HepG2 (cell line): ENCODE results near the gene MAIP1. TPM values are rescaled to one million over a fixed set of nuclear protein-coding genes. Genes with fewer than 3 reads are reported as not detected.

ENCODE experiments used
- ATRX ChIP-seq: sonication (generic); formaldehyde crosslinking; IDR thresholded peaks from 2 replicates; pipeline ENCODE4 v1.4.0; 2020; ENCODE audit warnings: missing genetic modification reagents, borderline replicate concordance
- BHLHE40 ChIP-seq: IDR thresholded peaks from 2 replicates; pipeline ENCODE4 v1.6.1; 2011; ENCODE audit warnings: low read length, improper control_type of control experiment
- BORCS8-MEF2B ChIP-seq: sonication (generic); formaldehyde crosslinking; IDR thresholded peaks from 2 replicates; pipeline ENCODE4 v1.8.0; 2022; ENCODE audit warnings: mild to moderate bottlenecking, missing genetic modification reagents
- IKZF1 ChIP-seq: fragments of 450-650 bp; IDR thresholded peaks from 2 replicates; pipeline ENCODE4 v1.7.1; 2016
- IRX3 ChIP-seq: sonication (generic); formaldehyde crosslinking; IDR thresholded peaks from 2 replicates; pipeline ENCODE4 v1.8.1; 2023; ENCODE audit warnings: mild to moderate bottlenecking, low read depth, missing genetic modification reagents, borderline replicate concordance
- KDM1A ChIP-seq: IDR thresholded peaks from 2 replicates; pipeline ENCODE4 v1.6.1; 2016; ENCODE audit warnings: missing compliant biosample characterization
- KDM2A ChIP-seq: sonication (generic); formaldehyde crosslinking; IDR thresholded peaks from 2 replicates; pipeline ENCODE4 v1.4.0; 2020; ENCODE audit warnings: low read depth, missing genetic modification reagents, borderline replicate concordance
- NFRKB ChIP-seq: fragments of 450-650 bp; IDR thresholded peaks from 2 replicates; pipeline ENCODE4 v1.6.1; 2017
- NR2F1 ChIP-seq, 2 experiments: fragments of 450-650 bp in 1 of 2; formaldehyde crosslinking in 1 of 2; IDR thresholded peaks; 2 replicates each; pipeline versions ENCODE4 v1.5.0 to v1.6.1; 2016 to 2020; ENCODE audit warnings: mild to moderate bottlenecking in 1 of 2, missing compliant biosample characterization in 1 of 2, missing genetic modification reagents in 1 of 2, moderate library complexity in 1 of 2
- PLRG1 ChIP-seq: fragments of 450-650 bp; conservative IDR thresholded peaks from 2 replicates; pipeline ENCODE4 v1.6.1; 2016
- SNAPC2 ChIP-seq: sonication (generic); formaldehyde crosslinking; IDR thresholded peaks from 2 replicates; pipeline ENCODE4 v1.8.1; 2022; ENCODE audit warnings: mild to moderate bottlenecking, missing genetic modification reagents
- SUZ12 ChIP-seq: fragments of 150-350 bp; IDR thresholded peaks from 2 replicates; pipeline ENCODE4 v1.6.1; 2014; ENCODE audit warnings: low read depth, low read length
- ZBTB3 ChIP-seq: sonication (generic); formaldehyde crosslinking; IDR thresholded peaks from 2 replicates; pipeline ENCODE4 v1.4.0; 2020; ENCODE audit warnings: low read depth, mild to moderate bottlenecking, moderate library complexity, missing genetic modification reagents, borderline replicate concordance
- ZNF292 ChIP-seq: sonication (generic); formaldehyde crosslinking; IDR thresholded peaks from 2 replicates; pipeline ENCODE4 v1.8.1; 2022; ENCODE audit warnings: mild to moderate bottlenecking, low read depth, missing genetic modification reagents, borderline replicate concordance
- ZNF552 ChIP-seq: sonication (generic); formaldehyde crosslinking; IDR thresholded peaks from 2 replicates; pipeline ENCODE4 v1.9.0; 2022; ENCODE audit warnings: missing genetic modification reagents, mild to moderate bottlenecking, borderline replicate concordance
- ZNF607 ChIP-seq: sonication (generic); formaldehyde crosslinking; IDR thresholded peaks from 2 replicates; pipeline ENCODE4 v1.5.1; 2020; ENCODE audit warnings: missing genetic modification reagents, mild to moderate bottlenecking, borderline replicate concordance
- polyA plus RNA-seq, 8 experiments: library from polyadenylated mRNA; depleted of rRNA in 3 of 8; stranded (reverse) in 7 of 8; unstranded in 1 of 8; fragments of >200 nt; fragmentation: Illumina TruSeq in 4 of 8; extraction: Trizol in 4 of 8; gene quantifications; 2 replicates each; pipeline versions ENCODE4 v1.2.1 to v1.2.3, GENCODE V29; 2011 to 2016; ENCODE audit warnings: low read depth in 4 of 8, missing spikeins in 1 of 8, mixed read lengths in 1 of 8; ENCODE audit not compliant: insufficient read depth in 1 of 8
- total RNA-seq, 5 experiments: library from RNA; depleted of rRNA; stranded (reverse); fragments of >200 nt; fragmentation: Illumina TruSeq; extraction: Trizol; gene quantifications; 2 replicates each; pipeline ENCODE4 v1.2.3, GENCODE V29; 2016; ENCODE audit warnings: low read depth in 1 of 5
- TF ChIP-seq, protein P1 (sequence below): sonication (generic); formaldehyde crosslinking; conservative IDR thresholded peaks from 2 replicates; pipeline ENCODE4 v1.4.0; 2020; ENCODE audit warnings: mild to moderate bottlenecking, missing genetic modification reagents, moderate library complexity
- TF ChIP-seq, protein P2 (sequence below): sonication (generic); formaldehyde crosslinking; IDR thresholded peaks from 2 replicates; pipeline ENCODE4 v1.4.0; 2020; ENCODE audit warnings: missing genetic modification reagents
- TF ChIP-seq, protein P3 (sequence below): sonication (generic); formaldehyde crosslinking; IDR thresholded peaks from 2 replicates; pipeline ENCODE4 v1.4.0; 2020; ENCODE audit warnings: missing genetic modification reagents, borderline replicate concordance
- TF ChIP-seq, protein P4 (sequence below): sonication (generic); formaldehyde crosslinking; IDR thresholded peaks from 2 replicates; pipeline ENCODE4 v1.4.0; 2020; ENCODE audit warnings: missing genetic modification reagents

Gene MAIP1
- total and polyA plus RNA-seq, 2 of the 13 experiments (the other 11 are each of a cell fraction or from before 2014, with no cell fraction given), result 22.3 to 72.9 TPM

DNA sequence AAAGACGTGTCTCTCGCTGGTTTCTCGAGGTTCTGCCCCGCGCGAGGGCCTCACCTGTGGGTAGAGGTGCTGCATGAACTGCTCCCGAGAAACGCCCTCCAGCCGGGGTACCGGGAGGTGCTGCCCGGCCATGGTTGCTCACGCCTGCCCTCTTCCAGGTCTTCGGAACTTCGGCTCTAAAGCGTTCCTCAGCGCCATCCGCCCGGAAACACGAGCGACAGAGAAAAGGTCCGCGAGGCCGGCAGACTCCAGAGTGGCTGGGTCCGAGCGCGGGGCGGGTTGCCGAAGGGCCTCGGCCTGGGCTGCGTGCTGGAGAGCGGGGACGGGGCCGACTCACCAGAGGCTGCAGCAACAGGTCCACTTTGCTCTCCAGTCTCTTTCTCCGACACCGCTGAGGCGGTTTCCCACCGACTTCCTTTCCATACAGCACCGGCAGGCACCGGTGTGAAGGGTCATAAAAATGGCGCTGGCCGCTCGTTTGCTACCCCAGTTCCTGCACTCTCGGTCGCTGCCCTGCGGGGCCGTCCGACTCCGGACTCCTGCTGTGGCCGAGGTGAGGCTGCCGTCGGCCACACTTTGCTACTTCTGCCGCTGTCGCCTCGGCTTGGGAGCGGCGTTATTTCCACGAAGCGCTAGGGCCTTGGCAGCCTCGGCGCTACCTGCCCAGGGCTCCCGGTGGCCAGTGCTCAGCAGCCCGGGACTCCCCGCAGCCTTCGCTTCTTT is at the start of gene MAIP1, which contains the start of gene TYW5 (continued):
- TF ChIP-seq, protein P1, sequence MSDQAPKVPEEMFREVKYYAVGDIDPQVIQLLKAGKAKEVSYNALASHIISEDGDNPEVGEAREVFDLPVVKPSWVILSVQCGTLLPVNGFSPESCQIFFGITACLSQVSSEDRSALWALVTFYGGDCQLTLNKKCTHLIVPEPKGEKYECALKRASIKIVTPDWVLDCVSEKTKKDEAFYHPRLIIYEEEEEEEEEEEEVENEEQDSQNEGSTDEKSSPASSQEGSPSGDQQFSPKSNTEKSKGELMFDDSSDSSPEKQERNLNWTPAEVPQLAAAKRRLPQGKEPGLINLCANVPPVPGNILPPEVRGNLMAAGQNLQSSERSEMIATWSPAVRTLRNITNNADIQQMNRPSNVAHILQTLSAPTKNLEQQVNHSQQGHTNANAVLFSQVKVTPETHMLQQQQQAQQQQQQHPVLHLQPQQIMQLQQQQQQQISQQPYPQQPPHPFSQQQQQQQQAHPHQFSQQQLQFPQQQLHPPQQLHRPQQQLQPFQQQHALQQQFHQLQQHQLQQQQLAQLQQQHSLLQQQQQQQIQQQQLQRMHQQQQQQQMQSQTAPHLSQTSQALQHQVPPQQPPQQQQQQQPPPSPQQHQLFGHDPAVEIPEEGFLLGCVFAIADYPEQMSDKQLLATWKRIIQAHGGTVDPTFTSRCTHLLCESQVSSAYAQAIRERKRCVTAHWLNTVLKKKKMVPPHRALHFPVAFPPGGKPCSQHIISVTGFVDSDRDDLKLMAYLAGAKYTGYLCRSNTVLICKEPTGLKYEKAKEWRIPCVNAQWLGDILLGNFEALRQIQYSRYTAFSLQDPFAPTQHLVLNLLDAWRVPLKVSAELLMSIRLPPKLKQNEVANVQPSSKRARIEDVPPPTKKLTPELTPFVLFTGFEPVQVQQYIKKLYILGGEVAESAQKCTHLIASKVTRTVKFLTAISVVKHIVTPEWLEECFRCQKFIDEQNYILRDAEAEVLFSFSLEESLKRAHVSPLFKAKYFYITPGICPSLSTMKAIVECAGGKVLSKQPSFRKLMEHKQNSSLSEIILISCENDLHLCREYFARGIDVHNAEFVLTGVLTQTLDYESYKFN (CRISPR knock-in tag), result 0 out of 2 replicates have a peak, but pooled peaks have one; percentile 43
- TF ChIP-seq ATRX (CRISPR knock-in tag) (no peak), NFRKB (peak; percentile 95), NR2F1 (CRISPR knock-in tag; IDR thresholded peaks at IDR 0.05) (peak; percentile 71 to 98; a peak in 3 of 4 replicates), ZNF607 (CRISPR knock-in tag) (peak; percentile 97), ZBTB3 (CRISPR knock-in tag) (no peak), ZNF292 (CRISPR knock-in tag) (peak; percentile 92), KDM1A (no peak), IKZF1 (no peak), BHLHE40 (peak; percentile 35; the same call in 1 of the 2 replicates), SUZ12 (no peak), BORCS8-MEF2B (CRISPR knock-in tag) (peak; percentile 94), PLRG1 (no peak), KDM2A (CRISPR knock-in tag) (peak; percentile 99), SNAPC2 (CRISPR knock-in tag) (peak; percentile 73; the same call in 1 of the 2 replicates), IRX3 (no peak; the same call in none of the 2 replicates), ZNF552 (CRISPR knock-in tag) (peak; percentile 97)
- TF ChIP-seq, protein P2, sequence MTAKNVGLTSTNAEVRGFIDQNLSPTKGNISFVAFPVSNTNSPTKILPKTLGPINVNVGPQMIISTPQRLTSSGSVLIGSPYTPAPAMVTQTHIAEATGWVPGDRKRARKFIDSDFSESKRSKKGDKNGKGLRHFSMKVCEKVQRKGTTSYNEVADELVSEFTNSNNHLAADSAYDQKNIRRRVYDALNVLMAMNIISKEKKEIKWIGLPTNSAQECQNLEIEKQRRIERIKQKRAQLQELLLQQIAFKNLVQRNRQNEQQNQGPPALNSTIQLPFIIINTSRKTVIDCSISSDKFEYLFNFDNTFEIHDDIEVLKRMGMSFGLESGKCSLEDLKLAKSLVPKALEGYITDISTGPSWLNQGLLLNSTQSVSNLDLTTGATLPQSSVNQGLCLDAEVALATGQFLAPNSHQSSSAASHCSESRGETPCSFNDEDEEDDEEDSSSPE, result peak; percentile 78; the same call in 1 of the 2 replicates
- TF ChIP-seq, protein P3, sequence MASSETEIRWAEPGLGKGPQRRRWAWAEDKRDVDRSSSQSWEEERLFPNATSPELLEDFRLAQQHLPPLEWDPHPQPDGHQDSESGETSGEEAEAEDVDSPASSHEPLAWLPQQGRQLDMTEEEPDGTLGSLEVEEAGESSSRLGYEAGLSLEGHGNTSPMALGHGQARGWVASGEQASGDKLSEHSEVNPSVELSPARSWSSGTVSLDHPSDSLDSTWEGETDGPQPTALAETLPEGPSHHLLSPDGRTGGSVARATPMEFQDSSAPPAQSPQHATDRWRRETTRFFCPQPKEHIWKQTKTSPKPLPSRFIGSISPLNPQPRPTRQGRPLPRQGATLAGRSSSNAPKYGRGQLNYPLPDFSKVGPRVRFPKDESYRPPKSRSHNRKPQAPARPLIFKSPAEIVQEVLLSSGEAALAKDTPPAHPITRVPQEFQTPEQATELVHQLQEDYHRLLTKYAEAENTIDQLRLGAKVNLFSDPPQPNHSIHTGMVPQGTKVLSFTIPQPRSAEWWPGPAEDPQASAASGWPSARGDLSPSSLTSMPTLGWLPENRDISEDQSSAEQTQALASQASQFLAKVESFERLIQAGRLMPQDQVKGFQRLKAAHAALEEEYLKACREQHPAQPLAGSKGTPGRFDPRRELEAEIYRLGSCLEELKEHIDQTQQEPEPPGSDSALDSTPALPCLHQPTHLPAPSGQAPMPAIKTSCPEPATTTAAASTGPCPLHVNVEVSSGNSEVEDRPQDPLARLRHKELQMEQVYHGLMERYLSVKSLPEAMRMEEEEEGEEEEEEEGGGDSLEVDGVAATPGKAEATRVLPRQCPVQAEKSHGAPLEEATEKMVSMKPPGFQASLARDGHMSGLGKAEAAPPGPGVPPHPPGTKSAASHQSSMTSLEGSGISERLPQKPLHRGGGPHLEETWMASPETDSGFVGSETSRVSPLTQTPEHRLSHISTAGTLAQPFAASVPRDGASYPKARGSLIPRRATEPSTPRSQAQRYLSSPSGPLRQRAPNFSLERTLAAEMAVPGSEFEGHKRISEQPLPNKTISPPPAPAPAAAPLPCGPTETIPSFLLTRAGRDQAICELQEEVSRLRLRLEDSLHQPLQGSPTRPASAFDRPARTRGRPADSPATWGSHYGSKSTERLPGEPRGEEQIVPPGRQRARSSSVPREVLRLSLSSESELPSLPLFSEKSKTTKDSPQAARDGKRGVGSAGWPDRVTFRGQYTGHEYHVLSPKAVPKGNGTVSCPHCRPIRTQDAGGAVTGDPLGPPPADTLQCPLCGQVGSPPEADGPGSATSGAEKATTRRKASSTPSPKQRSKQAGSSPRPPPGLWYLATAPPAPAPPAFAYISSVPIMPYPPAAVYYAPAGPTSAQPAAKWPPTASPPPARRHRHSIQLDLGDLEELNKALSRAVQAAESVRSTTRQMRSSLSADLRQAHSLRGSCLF, result no peak; the same call in 1 of the 2 replicates
- TF ChIP-seq, protein P4, sequence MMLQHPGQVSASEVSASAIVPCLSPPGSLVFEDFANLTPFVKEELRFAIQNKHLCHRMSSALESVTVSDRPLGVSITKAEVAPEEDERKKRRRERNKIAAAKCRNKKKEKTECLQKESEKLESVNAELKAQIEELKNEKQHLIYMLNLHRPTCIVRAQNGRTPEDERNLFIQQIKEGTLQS (CRISPR knock-in tag), result peak; percentile 28
